SK-N-SH (cell line): ENCODE results near the gene PIAS4.

Source experiments
- CTCF ChIP-seq: fragments of 200-600 bp; sonication (generic); IDR thresholded peaks from 2 replicates; pipeline ENCODE4 v1.6.1; 2017; ENCODE audit warnings: antibody characterized with exemption, mild to moderate bottlenecking, moderate library complexity
- EP300 ChIP-seq, 2 experiments: IDR thresholded peaks; 2 replicates each; pipeline versions ENCODE4 v1.4.0 to v1.6.1; 2012; ENCODE audit warnings: borderline replicate concordance in 1 of 2, low read depth in 1 of 2, low read length in 1 of 2
- EZH2phosphoT487 ChIP-seq: fragments of 200-600 bp; sonication (generic); IDR thresholded peaks from 2 replicates; pipeline ENCODE4 v1.6.1; 2017; ENCODE audit warnings: low read depth, mixed run types, mild to moderate bottlenecking, antibody characterized with exemption, moderate library complexity, borderline replicate concordance
- FOSL2 ChIP-seq: IDR thresholded peaks from 2 replicates; pipeline ENCODE4 v1.4.0; 2012; ENCODE audit warnings: low read depth, mild to moderate bottlenecking, moderate library complexity, borderline replicate concordance
- GATA2 ChIP-seq: sonication (generic); formaldehyde crosslinking; IDR thresholded peaks from 2 replicates; pipeline ENCODE4 v1.5.0; 2020; ENCODE audit warnings: mild to moderate bottlenecking, missing genetic modification reagents
- JUND ChIP-seq: IDR thresholded peaks from 2 replicates; pipeline ENCODE4 v1.4.0; 2012
- MAX ChIP-seq: IDR thresholded peaks from 2 replicates; pipeline ENCODE4 v1.4.0; 2012; ENCODE audit warnings: low read depth
- POLR2AphosphoS5 ChIP-seq: IDR thresholded peaks from 2 replicates; pipeline ENCODE4 v1.6.1; 2012; ENCODE audit warnings: low read depth, low read length
- REST ChIP-seq: IDR thresholded peaks from 2 replicates; pipeline ENCODE4 v1.6.1; 2012; ENCODE audit warnings: mild to moderate bottlenecking, low read depth, low read length, moderate library complexity
- SIN3A ChIP-seq: IDR thresholded peaks from 2 replicates; pipeline ENCODE4 v1.6.1; 2012; ENCODE audit warnings: low read depth, mild to moderate bottlenecking, low read length, moderate library complexity, borderline replicate concordance
- SMC3 ChIP-seq: IDR thresholded peaks from 2 replicates; pipeline ENCODE4 v1.6.1; 2012; ENCODE audit warnings: low read depth, low read length, improper control_type of control experiment
- TAF1 ChIP-seq: IDR thresholded peaks from 2 replicates; pipeline ENCODE4 v1.6.1; 2012; ENCODE audit warnings: low read depth, mild to moderate bottlenecking, low read length, moderate library complexity, borderline replicate concordance
- USF2 ChIP-seq: fragments of 150-350 bp; IDR thresholded peaks from 2 replicates; pipeline ENCODE4 v1.6.1; 2017; ENCODE audit warnings: antibody characterized with exemption, low read length, low read depth, borderline replicate concordance
- YY1 ChIP-seq: IDR thresholded peaks from 2 replicates; pipeline ENCODE4 v1.4.0; 2012; ENCODE audit warnings: low read depth, mild to moderate bottlenecking

GRCh38 chr19:4016903-4017638, 9.5 kb downstream of the PIAS4 start:
- no peak for TF ChIP-seq TAF1
- TF ChIP-seq REST: no peak
- no peak for TF ChIP-seq SIN3A
- TF ChIP-seq MAX: no peak
- TF ChIP-seq CTCF: no peak
- no peak for TF ChIP-seq POLR2AphosphoS5
- TF ChIP-seq GATA2 (CRISPR knock-in tag): no peak
- no peak for TF ChIP-seq EZH2phosphoT487
- TF ChIP-seq YY1: no peak
- no peak for TF ChIP-seq USF2
- TF ChIP-seq SMC3: no peak
- no peak for TF ChIP-seq EP300 (IDR thresholded peaks at IDR 0.05; ENCODE audit: borderline replicate concordance in 1 of 2, low read depth in 1 of 2, low read length in 1 of 2)
- no peak for TF ChIP-seq FOSL2
- TF ChIP-seq JUND: no peak
